Adrenal gland (tissue), 19 donors: ENCODE results near the gene TWIST2. TPM values are rescaled to one million over a fixed set of nuclear protein-coding genes. Genes with fewer than 3 reads are reported as not detected.

ENCODE experiments used
- DNase-seq, 7 donors: peaks; one replicate each; pipeline ENCODE4 v3.0.0-alpha.2; 2019 to 2020
- H3K27ac ChIP-seq, 5 donors: fragments of 200-600 bp; sonication (generic) in 4 of 5; 1 replicate in 3 of 5; 2 replicates in 2 of 5; pipeline versions ENCODE4 v1.5.1 to v1.8.0; 2016 to 2020; ENCODE audit warnings: mild to moderate bottlenecking in 1 of 5
- H3K27me3 ChIP-seq: fragments of 200-600 bp; 2 replicates; pipeline ENCODE4 v1.8.0; 2021
- H3K36me3 ChIP-seq, 2 donors: fragments of 200-600 bp; replicated peaks in 1 of 2; 1 replicate in 1 of 2; 2 replicates in 1 of 2; pipeline versions ENCODE4 v1.5.1 to v1.8.0; 2018 to 2022
- H3K4me1 ChIP-seq, 2 donors: fragments of 200-600 bp; replicated peaks in 1 of 2; 1 replicate in 1 of 2; 2 replicates in 1 of 2; pipeline versions ENCODE4 v1.5.1 to v1.8.0; 2018 to 2021
- H3K4me3 ChIP-seq, 4 donors: fragments of 200-600 bp; sonication (generic) in 3 of 4; one replicate each; pipeline ENCODE4 v1.5.1; 2016 to 2018
- H3K9me3 ChIP-seq, 3 donors: fragments of 200-600 bp; sonication (generic) in 1 of 3; replicated peaks in 1 of 3; 1 replicate in 2 of 3; 2 replicates in 1 of 3; pipeline versions ENCODE4 v1.5.1 to v1.8.0; 2016 to 2021
- CTCF ChIP-seq, 6 experiments: fragments of 450-650 bp in 4 of 6; fragments of 200-600 bp in 2 of 6; sonication (generic) in 1 of 6; IDR thresholded peaks; 1 replicate in 5 of 6; 2 replicates in 1 of 6; pipeline versions ENCODE4 v1.5.1 to v1.8.0; 2016 to 2021; ENCODE audit warnings: antibody characterized with exemption in 6 of 6, mild to moderate bottlenecking in 2 of 6, moderate library complexity in 1 of 6
- POLR2A ChIP-seq, 2 donors: fragments of 450-650 bp; IDR thresholded peaks; one replicate each; pipeline ENCODE4 v1.6.1; 2017; ENCODE audit warnings: antibody characterized with exemption in 2 of 2, mild to moderate bottlenecking in 2 of 2, moderate library complexity in 1 of 2
- WGBS, 4 donors: extraction: QIAGEN DNeasy Blood & Tissue Kit in 2 of 4; methylation state at CpG; one replicate each; pipeline versions ENCODE4 v1.1.5 to v1.1.7; 2013 to 2017; 5-methylcytosine and 5-hydroxymethylcytosine counted together
- intact Hi-C, 2 donors: fragments of 100-400 bp; cut with DNase I; formaldehyde crosslinking; loops; one replicate each; pipeline versions ENCODE4 v1.14.1 to v1.15.0; 2022 to 2023
- long read RNA-seq, 10 donors: library from polyadenylated mRNA in 3 of 10; unstranded in 2 of 10; stranded (forward) in 1 of 10; transcript quantifications; one replicate each; pipeline ENCODE4 v2.0.0 and lab custom pipeline, GENCODE V29; 2021 to 2026
- polyA plus RNA-seq, 3 donors: library from polyadenylated mRNA; stranded (reverse); fragments of 200-250 nt in 2 of 3; fragments of 350-450 nt in 1 of 3; fragmentation: Illumina TruSeq in 1 of 3; extraction: RNeasy Lipid Tissue Mini Kit (QIAGEN cat#74804) in 1 of 3; gene quantifications; one replicate each; pipeline ENCODE4 v1.2.3, GENCODE V29; 2013 to 2014
- total RNA-seq, 9 donors: library from RNA; depleted of rRNA in 4 of 9; stranded (reverse); fragments of >200 nt in 4 of 9; fragments of 120-200 nt in 1 of 9; fragmentation: NEBNext Ultra II Directional in 1 of 9; extraction: Animal tissue kit (Norgen Biotek cat#: 25700) in 1 of 9; gene quantifications; one replicate each; pipeline versions ENCODE4 v1.1.0 to v1.2.4, GENCODE V29; 2013 to 2023
- donor health status: healthy with polysubstance abuse.
- donor health status: Bipolar disorder and iron deficiency.
- donor health status: DM: yes; HTN: yes; CAD: no.
- donor health status: DM: no; HTN: no; CAD: no.
- donor health status: DM: no; HTN: no; CAD: no.
- donor health status: DM: yes; HTN: yes; CAD: no.

The TWIST2 gene
- total RNA-seq (10 to 100 TPM in 4 of 9 donors, 1 to 10 TPM in 5; 1.7 to 20.5 (median 5.3) TPM), polyA plus RNA-seq (10 to 100 TPM in 1 of 3 donors, 1 to 10 TPM in 2; 1.0 to 15.1 (median 6.6) TPM)
- long read RNA-seq, donor 1, partial matches to known transcripts = 0 of 3 reads
- long read RNA-seq, donor 1, other reads (novel, unspliced or antisense) = 0 of 3 reads
- long read RNA-seq, donor 2 = 0 reads
- long read RNA-seq, donor 3, partial matches to known transcripts = 0 of 1 reads
- long read RNA-seq, donor 3, other reads (novel, unspliced or antisense) = 0 of 1 reads
- long read RNA-seq, donor 4, partial matches to known transcripts = 0 of 3 reads
- long read RNA-seq, donor 4, other reads (novel, unspliced or antisense) = 0 of 3 reads
- long read RNA-seq, donor 5, partial matches to known transcripts = 1 of 4 reads
- long read RNA-seq, donor 5, other reads (novel, unspliced or antisense) = 0 of 4 reads
- long read RNA-seq, donor 6, partial matches to known transcripts = 0 of 1 reads
- long read RNA-seq, donor 6, other reads (novel, unspliced or antisense) = 0 of 1 reads
- long read RNA-seq, donor 7, partial matches to known transcripts = 0 of 1 reads
- long read RNA-seq, donor 7, other reads (novel, unspliced or antisense) = 0 of 1 reads
- long read RNA-seq, donor 8, transcript TWIST2-202 (2 exons, 1,404 nt) = major isoform, 6 of 6 reads
- long read RNA-seq, donor 8, partial matches to known transcripts = 0 of 6 reads
- long read RNA-seq, donor 8, other reads (novel, unspliced or antisense) = 0 of 6 reads
- long read RNA-seq, donor 9 = 0 reads
- long read RNA-seq, donor 10, partial matches to known transcripts = 0 of 2 reads
- long read RNA-seq, donor 10, other reads (novel, unspliced or antisense) = 0 of 2 reads

GRCh38 chr2:238847841-238848690 lies at the start of gene TWIST2:
TWIST2 (plus strand) TSS chr2:238848085; CDS start chr2:238848216, 131 bp downstream.
- Histone ChIP-seq H3K4me1 (peaks cover 0 to 8% of the 10 kb centered on the region in 2 donors), H3K4me3 (peak within 1 kb of the TSS in 2 of 4 donors; percentile 17 to 56), H3K27me3 (peaks cover 42% of the 10 kb centered on the region), H3K27ac (peak within 1 kb of the TSS in 3 of 5 donors; percentile 51 to 84 (median 52)), H3K9me3 (no peaks in the 10 kb centered on the region), H3K36me3 (no peaks in the 10 kb centered on the region)
- peak in 6 of 7 donors; percentile 46 to 73 (median 62) for DNase-seq
- intact Hi-C loops = loop anchor here in 1 of 2 donors (10.0 kb wide), 1 partner anchor 117 kb away; no protein-coding TSS in a partner anchor
- WGBS, 4 donors = 2 to 3% (median 2%) methylated on average over 25 to 90 of the region's 90 CpGs; no CpG with 5 or more reads in 1 of the 4 donors
- TF ChIP-seq CTCF (IDR thresholded peaks at IDR 0.05) = no peak
- TF ChIP-seq POLR2A (IDR thresholded peaks at IDR 0.05) = peak; percentile 22 to 23

GRCh38 chr2:238801791-238802190 lies 46.1 kb upstream of the TWIST2 start:
- H3K27me3 ChIP-seq = peaks cover 14% of the 10 kb centered on the region
- no peaks in the 10 kb centered on the region for H3K36me3 ChIP-seq
- DNase-seq = no peak
- H3K9me3 ChIP-seq = no peaks in the 10 kb centered on the region
- no peaks in the 10 kb centered on the region for H3K4me1 ChIP-seq
- intact Hi-C loops = no loop called here
- no peak overlapping the region for H3K27ac ChIP-seq
- TF ChIP-seq CTCF (IDR thresholded peaks at IDR 0.05) = no peak
- TF ChIP-seq POLR2A (IDR thresholded peaks at IDR 0.05) = no peak
- no peak overlapping the region for H3K4me3 ChIP-seq
- WGBS, 4 donors = 86 to 90% (median 88%) methylated on average over 8 of the region's 8 CpGs

- no peaks in the 10 kb centered on the region for H3K4me1 ChIP-seq
- H3K4me3 ChIP-seq = no peak overlapping the region
- DNase-seq = no peak
- H3K27me3 ChIP-seq = peaks cover 14% of the 10 kb centered on the region
- no peaks in the 10 kb centered on the region for H3K9me3 ChIP-seq
- no peak for TF ChIP-seq POLR2A (IDR thresholded peaks at IDR 0.05)
- TF ChIP-seq CTCF (IDR thresholded peaks at IDR 0.05) = no peak
- no peaks in the 10 kb centered on the region for H3K36me3 ChIP-seq
- 27 to 36% (median 31%) methylated on average over 4 of the region's 4 CpGs for WGBS, 4 donors
- H3K27ac ChIP-seq = no peak overlapping the region
- intact Hi-C loops = no loop called here
Observed at GRCh38 chr2:238802957-238803356, 44.9 kb upstream of the TWIST2 start.
